HG02943 (cell line): ENCODE data around the gene KLF13.

ENCODE experiments used
- ATAC-seq: cut with Tn5 transposase; IDR thresholded peaks from one replicate; pipeline ENCODE4 v1.9.1; 2021; ENCODE audit warnings: mild to moderate bottlenecking, low read depth, moderate library complexity; ENCODE audit not compliant: unreplicated experiment

KLF13 gene

DNA sequence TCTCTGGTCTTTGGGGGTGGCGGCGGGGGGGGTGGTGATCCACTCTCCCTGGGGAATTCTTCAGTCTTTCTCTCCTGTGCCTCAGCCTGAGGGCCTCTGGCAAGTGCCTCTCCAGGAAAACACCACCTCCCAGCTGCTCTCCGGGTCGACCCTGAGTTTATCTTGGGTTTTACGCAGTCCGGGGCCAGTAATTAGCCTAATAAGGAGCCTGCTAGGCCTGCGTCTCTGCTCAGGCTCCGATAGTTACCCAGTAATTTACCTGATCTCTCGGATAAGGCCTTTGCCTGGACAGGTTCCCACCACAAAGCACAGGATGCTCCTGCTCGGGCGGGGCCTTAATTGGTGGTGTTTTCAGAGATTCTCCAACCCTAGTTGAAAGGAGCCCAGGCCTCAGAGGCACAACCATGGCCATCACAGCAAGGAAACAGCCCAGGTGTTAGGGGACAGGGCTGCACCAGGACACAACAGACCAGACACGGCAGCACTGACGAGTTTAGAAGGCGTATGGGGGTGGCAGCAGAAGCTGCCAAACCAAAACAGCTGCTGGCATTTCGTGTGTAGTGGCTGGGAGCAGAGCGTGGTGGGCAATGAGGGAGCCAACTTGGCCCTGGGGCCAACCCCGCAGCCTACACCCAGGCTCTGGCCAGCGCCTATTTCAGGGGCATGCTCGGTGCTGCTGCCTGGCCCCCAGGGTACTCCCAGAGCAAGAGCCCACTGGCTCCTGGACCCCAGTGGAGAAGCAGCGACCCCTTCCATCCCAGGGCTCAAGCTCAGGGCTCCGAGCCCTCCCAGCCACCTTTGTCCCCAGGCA is 71.4 kb downstream of the KLF13 start:
- no peak for ATAC-seq

DNA sequence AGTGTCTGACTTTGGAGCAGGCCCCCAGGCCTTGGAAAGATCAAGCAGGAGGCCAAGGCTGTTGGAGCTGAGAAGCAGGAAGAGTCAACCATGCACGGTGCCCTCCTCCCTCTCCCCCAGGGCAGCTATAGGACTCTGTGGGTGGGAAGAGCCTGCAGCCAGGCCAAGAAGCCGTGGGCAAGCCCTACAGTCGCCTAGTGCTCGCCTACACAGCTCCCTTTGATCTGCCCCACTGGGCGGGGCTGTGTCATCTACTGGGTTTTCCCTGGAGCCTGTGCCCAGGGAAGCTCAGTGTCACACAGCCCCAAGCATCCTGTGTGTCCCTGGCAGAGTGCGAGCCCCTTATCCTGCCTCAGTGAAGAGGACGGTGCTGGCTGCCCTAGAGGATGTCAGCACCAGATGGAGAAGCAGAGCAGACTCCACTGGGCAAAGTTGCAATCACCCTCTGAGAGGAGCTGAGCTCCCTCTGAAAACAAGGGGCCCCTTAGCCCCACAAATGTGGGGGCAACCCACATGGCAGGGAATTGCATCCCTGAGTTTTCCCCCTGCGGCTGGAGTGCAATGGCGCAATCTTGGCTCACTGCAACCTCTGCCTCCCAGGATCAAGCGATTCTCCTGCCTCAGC is 72.2 kb downstream of the KLF13 start:
- no peak for ATAC-seq

DNA sequence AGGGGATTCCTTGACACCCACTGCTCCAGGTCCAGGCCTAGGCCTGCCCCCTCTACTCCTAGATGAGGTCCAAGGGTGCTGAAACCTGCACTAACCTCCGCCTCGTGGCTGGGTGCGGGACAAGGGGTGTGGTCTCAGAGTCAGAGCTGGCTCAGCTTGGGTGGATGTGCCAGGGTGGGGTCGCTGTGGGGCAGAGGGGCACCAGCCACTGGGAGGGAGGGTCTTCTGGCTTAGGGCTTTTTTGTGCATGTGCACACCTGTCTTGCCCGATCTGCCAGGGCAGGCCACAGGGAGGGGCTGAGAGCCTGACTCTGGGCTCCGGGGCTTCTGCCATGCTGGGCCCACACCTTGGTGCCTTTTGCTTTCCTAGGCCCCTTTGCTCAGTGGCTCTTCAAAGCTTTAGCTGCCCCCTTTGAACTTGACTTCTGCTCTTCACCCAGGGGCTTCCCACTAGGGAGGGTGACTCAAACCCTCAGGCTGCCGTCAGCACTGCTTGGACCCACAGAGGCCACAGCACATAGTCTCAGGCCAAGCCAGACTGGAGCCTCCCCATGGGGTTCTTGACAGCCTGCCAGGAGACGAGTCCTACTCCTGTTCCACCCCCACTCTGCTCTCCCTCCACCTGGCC is 73.0 kb downstream of the KLF13 start:
- ATAC-seq = no peak

DNA sequence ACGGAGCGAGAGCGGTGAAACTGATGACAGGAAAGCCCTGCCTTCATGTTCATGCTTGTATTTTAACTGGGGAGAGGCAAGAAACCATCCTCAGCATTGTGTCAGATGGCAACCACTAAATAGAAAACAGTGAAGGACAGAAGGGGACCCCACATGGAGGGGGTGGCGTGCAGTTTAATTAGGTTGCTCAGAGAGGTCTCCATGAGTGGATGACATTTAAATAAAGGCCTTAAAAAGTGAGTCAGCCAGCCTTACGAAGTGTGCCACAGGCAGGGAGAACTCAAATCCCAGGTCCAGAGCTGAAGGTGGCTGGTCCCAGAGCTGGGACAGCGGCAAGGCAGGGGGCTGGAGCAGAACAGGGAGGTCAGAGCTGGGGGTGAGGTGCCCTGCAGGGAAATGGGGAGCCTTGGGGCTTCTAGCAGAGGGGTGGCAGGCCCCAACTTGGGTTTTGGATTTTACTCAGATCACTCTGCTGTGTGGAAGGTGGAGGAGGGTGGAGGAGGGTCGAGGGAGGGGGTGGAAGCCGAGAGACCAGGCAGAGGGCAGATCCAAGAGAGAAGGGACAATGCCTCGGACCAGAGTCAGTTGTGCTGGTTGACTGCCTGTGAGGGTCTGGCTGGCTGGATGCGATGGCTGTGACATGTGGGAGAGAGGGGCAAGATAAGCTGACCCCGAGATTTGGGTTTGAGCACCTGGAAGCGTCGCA is 73.7 kb downstream of the KLF13 start:
- ATAC-seq = no peak

DNA sequence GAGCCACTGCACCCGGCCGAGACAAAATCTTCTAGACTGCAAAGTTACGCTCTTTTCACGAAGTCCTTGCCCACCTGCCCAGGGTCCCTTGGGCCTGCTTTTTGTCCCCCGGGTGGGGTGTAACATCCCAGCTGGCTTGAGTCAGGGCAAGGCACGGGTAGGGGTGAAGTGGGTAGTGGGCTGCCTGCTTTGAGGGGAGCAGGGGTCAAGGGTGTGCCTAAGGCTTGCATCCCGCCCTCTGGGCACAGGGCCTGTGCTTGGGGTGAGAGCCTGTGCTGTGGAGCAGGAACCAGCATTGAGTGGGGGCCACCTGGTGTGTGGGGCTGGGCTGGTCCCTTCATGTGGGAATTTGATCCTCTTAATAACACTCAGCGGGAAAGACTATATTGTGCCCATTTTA is 74.6 kb downstream of the KLF13 start:
- ATAC-seq = no peak

DNA sequence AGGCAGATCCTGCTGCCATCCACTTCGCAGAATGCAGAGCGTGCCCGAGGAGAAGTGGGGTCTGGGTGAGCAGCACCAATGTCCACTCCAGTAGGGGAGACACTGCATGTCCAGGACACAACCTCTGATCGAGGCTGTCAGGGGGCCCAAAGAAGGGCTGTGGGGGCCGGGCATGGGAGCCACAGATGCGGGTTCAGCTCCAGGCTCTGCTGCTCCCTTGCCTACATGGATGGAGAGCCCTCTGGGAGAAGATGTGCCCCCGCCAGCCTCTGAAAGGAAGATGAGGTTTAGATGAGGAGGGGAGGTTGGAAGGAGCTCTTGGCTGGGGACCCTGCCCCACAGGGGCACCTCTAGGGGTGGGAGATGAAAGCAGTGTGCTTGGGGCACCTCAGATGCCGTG is 75.4 kb downstream of the KLF13 start:
- ATAC-seq = no peak

DNA sequence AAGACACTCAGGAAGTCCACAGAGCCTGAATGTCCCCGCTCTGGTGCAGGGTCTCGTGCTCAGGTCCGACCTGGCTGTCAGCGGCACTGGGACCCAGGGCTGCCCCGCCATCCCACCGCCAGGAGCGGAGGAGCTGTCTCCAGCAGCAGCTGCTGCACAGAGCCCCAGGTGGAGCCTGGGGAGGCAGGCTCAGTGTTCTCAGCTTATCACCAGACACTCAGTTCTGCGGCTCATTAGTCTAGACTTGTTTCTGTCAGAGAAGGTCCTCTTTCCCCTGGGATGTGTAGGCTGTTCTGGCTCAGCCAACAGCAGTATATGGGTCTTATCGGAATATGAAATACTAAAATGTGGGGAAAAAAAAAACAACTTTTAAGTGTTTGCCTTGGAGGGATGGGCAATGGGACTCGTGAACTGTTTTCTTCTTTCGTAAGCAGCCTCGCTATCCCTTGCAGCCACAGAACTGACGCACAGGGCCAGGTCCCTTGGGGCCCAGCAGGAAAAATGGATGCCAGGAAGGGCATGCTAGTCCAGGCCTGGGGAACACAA is 75.9 kb downstream of the KLF13 start:
- no peak for ATAC-seq

DNA sequence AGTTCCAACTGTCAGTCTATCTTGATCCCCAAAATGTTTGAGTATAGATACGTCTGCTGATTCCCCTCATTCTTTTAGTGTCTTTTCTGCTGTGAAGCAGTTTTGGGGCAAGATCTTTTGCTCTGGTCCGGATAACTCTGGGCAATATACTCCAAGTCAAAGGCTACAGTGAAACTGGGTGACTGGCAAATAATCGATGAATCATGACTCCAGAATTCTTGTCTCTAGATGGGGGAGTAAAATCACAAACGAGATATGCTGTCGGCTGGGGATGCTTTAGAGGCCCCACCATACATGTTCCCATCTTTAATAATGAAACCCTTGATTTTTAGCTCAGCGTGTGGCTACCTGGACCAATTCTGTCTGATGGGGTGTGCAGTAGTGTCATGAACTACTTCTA is 76.5 kb downstream of the KLF13 start:
- ATAC-seq = no peak

DNA sequence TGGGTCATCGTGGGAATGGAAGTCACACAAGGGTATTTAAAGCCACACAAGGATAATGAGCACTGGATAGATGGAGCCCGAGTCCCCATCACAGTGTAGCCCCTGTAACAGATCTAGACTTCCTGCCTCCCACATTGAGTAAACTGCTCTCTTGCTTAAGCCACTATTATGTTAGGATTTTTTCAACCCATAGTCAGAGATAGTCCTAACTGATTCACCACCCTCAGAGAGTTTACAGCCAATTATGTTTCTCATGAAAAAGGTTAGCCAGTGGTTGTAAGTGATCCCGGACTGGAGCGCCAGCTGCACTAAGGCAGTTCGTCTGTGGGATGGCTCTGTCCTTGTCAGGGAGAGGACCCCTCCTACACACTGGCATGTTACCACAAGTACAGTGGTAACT is 77.0 kb downstream of the KLF13 start:
- no peak for ATAC-seq

DNA sequence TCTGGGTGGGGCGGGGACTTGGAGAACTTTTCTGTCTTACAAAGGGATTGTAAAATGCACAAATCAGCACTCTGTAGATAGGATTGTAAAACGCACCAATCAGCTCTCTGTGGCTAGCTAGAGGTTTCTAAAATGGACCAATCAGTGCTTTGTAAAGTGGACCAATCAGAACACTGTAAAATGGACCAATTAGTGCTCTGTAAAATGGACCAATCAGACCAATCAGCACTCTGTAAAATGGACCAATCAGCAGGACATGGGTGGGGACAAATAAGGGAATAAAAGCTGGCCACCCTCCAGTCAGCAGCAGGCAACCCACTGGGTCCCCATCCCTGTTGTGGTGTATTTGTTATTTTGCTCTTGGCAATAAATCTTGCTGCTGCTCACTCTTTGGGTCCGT is 77.7 kb downstream of the KLF13 start:
- no peak for ATAC-seq

DNA sequence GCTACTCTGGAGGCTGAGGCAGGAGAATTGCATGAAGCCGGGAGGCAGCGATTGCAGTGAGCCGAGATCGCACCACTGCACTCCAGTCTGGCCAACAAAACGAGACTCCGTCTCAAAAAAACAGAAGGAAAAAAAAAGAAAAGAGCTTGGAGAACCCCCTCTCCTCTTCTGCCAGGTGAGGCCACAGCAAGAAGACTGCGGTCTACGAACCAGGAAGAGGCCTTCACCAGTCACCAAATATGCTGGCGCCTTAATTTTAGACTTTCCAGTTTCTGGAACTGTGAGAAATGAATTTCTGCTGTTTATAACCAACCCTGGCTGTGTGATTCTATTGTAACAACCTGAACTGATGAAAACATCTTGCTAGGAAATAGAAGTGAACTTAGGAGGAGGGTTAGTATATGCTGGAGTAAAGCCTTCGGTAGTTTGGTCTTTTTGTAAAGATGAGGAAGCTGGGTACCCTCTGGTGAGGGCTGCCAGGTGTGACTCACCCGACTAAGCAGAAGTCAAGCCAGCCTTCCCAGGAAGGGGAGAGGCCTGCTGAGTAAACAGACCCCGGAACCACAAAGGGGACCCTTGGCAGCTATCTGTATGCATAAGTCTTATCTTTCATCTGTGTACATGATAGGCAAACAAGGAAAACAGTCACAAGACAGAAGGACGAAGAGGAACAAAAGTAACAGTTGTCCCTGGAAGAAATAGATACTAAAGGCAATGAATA is 78.7 kb downstream of the KLF13 start:
- ATAC-seq = no peak

DNA sequence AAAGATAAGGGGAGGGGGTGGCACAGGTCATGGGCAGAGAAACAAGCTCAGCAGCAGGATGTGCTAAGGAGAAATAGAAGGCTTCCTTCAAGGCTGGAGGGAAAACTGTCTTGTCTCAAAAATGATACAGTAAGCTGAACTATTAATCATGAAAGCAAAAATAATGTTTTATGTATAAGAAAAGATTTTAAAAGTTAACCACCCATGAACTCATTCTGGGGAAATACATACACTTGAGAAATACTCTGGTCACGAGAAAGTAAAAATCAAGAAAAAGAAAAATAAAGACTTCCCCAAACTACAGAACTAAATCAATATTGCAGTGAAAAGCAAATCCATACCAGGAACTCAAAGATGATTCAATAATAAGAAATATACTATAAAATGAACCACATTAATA is 80.7 kb downstream of the KLF13 start:
- no peak for ATAC-seq

DNA sequence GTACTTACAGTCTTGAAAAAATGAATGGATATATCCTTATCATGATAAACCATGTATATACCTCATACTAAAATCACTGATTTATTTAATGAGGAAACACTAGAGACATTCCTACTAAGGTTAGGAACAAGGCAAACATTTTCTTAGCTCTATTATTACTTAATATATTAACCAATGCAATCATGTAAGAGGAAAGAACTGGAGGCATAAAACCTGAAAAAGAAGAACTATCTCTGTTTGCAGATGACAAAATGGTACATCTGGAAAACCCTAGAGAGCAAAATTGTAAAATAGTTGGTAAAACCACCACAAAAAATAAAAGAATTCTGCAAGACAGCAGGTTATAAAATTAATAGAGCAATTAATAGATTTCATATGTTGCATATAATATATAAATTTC is 81.2 kb downstream of the KLF13 start:
- no peak for ATAC-seq

DNA sequence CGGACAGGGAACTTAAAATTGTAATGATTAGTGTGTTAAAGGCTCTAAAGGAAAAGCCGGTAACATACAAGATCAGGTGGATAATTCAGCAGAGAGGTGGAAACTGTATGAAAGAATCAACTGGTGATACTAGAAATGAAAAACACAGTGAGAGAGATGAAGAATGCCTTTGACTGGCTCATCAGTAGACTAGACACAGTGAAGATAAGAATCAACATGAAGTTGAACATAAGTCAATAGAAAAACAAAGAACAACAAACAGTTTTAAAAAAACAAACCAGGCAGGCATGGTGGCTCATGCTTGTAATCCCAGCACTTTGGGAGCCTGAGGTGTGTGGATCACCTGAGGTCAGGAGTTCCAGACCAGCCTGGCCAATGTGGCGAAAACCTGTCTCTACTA is 82.1 kb downstream of the KLF13 start:
- no peak for ATAC-seq

DNA sequence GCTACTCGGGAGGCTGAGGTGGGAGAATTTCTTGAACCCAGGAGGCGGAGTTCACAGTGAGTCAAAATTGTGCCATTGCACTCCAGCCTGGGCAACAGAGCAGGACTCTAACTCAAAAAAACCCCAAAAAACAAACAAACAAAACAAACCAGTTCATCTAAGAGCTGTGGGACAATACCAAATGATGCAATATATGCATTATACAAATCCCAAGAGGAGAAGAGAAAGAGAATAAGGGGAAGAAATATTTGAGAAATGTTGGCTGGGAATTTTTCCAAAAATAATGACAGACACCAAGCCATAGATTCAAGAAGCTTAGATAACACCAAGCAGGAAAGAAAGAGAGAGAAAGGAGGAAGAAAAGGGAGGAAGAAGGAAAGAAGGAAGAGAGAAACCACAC is 82.5 kb downstream of the KLF13 start:
- ATAC-seq = no peak

DNA sequence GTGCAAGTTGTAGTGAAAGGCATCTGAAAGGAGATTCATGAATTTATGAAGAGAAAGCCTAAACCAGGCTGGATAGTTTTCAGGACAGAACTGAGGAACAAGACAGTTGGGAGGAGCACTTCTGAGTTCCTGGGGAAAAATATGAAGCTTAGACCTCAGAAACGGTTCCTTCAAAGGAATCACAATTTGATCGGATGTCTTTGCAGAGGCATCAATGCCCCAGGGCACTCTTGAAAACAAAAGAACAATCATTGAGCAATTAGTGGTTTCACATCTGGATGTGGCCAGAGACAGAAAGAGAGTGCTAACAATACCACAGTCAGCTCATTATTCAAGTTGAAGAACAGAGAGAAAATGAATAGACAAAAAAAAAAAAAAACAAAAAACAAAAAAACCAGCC is 86.2 kb downstream of the KLF13 start:
- ATAC-seq = no peak

DNA sequence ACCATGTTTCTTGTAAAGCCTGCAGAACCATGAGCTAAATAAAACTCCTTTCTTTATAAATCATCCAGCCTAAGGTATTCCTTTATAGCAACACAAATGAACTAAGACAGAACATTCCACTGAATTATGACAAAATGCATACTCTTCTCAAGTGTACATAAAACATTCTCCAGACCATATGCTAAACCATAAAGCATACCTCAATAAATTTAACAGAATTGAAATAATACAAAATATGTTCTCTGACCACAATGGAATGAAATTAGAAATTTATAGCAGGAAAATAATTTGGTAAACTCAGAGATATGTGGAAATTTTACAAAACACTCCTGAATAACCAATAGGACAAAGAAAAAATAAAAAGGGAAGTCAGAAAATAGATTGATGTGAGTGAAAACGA is 88.6 kb downstream of the KLF13 start:
- ATAC-seq = no peak

DNA sequence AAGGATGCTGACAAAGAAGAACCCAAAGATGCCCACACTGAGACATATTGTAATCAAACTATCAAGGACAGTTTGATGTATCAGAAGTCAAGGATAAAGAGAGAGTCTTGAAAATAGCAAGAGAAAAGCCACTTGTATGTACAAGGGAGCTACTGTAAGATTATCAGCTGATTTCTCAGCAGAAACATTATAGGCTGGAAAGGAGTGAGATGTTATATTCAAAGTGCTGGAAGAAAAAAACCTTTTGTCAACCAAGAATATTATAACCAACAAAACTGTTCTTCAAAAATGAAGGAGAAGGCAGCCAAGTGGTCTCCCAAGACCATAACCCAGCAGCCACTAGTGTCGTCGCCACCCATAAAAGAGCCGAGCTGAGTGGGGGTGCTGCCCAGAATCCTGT is 93.2 kb downstream of the KLF13 start:
- ATAC-seq = no peak

DNA sequence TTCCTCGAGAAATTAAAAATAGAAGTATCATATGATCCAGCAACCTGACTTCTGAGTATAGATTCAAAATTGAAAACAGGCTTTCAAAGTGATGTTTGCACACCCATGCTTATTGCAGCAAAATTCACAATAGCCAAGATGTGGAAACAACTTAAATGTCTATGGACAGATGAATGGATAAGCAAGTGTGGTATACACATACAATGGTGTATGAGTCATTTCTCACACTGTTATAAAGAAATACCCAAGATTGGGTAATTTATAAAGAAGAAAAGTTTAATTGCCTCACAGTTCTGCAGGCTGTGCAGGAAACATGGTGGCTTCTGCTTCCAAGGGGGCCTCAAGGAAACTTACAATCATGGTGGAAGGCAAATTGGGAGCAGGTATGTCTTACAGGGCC is 100.8 kb downstream of the KLF13 start:
- no peak for ATAC-seq
